GM19397 (cell line): ENCODE results near the gene RSPH10B2.
"Not testable (repeated sequence)": the region's sequence is repeated elsewhere in the genome, so short reads cannot be mapped to it uniquely, and the experiment has no call there.

Experiments
- ATAC-seq: cut with Tn5 transposase; IDR thresholded peaks from one replicate; pipeline ENCODE4 v1.9.1; 2021; ENCODE audit warnings: mild to moderate bottlenecking, moderate library complexity; ENCODE audit not compliant: unreplicated experiment

Gene RSPH10B2

GRCh38 chr7:6781581-6781980 is 27.7 kb downstream of the RSPH10B2 start:
- ATAC-seq, result not testable (repeated sequence)

- ATAC-seq, result not testable (repeated sequence)
These were observed 35.5 kb downstream of the RSPH10B2 start for GRCh38 chr7:6789353-6789752.

- ATAC-seq, result not testable (repeated sequence)
These were observed 38.4 kb downstream of the RSPH10B2 start for GRCh38 chr7:6792113-6792872.

- not testable (repeated sequence) for ATAC-seq
These were observed 40.4 kb downstream of the RSPH10B2 start for GRCh38 chr7:6794276-6794675.

GRCh38 chr7:6797218-6797617 is 43.3 kb downstream of the RSPH10B2 start:
- ATAC-seq, result not testable (repeated sequence)

GRCh38 chr7:6798047-6798446 is 44.1 kb downstream of the RSPH10B2 start:
- not testable (repeated sequence) for ATAC-seq

GRCh38 chr7:6799887-6800286 is 46.0 kb downstream of the RSPH10B2 start:
- not testable (repeated sequence) for ATAC-seq

GRCh38 chr7:6800331-6800730 is 46.4 kb downstream of the RSPH10B2 start:
- ATAC-seq, result not testable (repeated sequence)

- not testable (repeated sequence) for ATAC-seq
These were observed 53.6 kb downstream of the RSPH10B2 start for GRCh38 chr7:6807393-6807918.

- not testable (repeated sequence) for ATAC-seq
These were observed 54.1 kb downstream of the RSPH10B2 start for GRCh38 chr7:6807959-6808358.

GRCh38 chr7:6813011-6813410 is 59.1 kb downstream of the RSPH10B2 start:
- ATAC-seq, result not testable (repeated sequence)

- ATAC-seq, result not testable (repeated sequence)
These were observed 61.6 kb downstream of the RSPH10B2 start for GRCh38 chr7:6815470-6815869.

GRCh38 chr7:6821622-6822021 is 67.7 kb downstream of the RSPH10B2 start:
- not testable (repeated sequence) for ATAC-seq

- peak; percentile 62 for ATAC-seq
These were observed 71.6 kb downstream of the RSPH10B2 start for GRCh38 chr7:6825236-6826125.

GRCh38 chr7:6826151-6826550 is 72.2 kb downstream of the RSPH10B2 start, which contains the start of gene CCZ1B:
TSS of gene CCZ1B (minus strand) at chr7:6826275. CDS start at chr7:6826197, 78 bp downstream.
- peak; percentile 99 for ATAC-seq

GRCh38 chr7:6827180-6827579 is 73.3 kb downstream of the RSPH10B2 start:
- ATAC-seq, result not testable (repeated sequence)

GRCh38 chr7:6829616-6830015 is 75.7 kb downstream of the RSPH10B2 start:
- ATAC-seq, result not testable (repeated sequence)

- ATAC-seq, result not testable (repeated sequence)
These were observed 76.1 kb downstream of the RSPH10B2 start for GRCh38 chr7:6830026-6830425.

GRCh38 chr7:6831018-6831725 is 77.3 kb downstream of the RSPH10B2 start:
- ATAC-seq, result no peak

GRCh38 chr7:6833636-6834035 is 79.7 kb downstream of the RSPH10B2 start:
- no peak for ATAC-seq

GRCh38 chr7:6835521-6835920 is 81.6 kb downstream of the RSPH10B2 start:
- not testable (repeated sequence) for ATAC-seq
